GM12875 (cell line): Measurements from ENCODE around the gene MLNR.
A peak's percentile ranks its signal among the peaks of the same experiment; 100 is the strongest.

Source experiments
- H3K4me3 ChIP-seq: one replicate; pipeline ENCODE4 v1.5.1; 2011; ENCODE audit warnings: low read depth, low read length, control low read depth
- TF ChIP-seq, protein P1 (sequence below): IDR thresholded peaks from 2 replicates; pipeline ENCODE4 v1.5.1; 2011; ENCODE audit warnings: low read depth, mild to moderate bottlenecking, control low read depth, inconsistent platforms, low read length, moderate library complexity, borderline replicate concordance; ENCODE audit not compliant: insufficient read depth

MLNR gene

DNA sequence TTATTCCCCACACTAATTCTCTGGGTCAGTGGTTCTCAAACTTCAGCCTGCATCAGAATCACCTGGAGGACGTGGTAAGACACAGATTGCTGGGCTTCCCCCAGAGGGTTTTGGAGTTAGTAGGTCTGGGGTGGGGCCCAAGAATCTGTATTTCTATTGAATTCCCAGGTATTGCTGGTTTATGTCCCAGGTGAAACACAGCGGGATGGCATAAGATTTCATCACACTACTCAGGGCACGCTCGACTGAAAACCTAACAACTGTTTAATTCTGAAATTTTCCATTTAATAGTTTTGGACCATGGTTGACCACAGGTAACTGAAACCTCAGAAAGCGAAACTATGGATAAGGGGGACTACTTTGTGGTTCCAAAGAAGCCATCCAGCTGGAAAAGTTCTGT lies 6.5 kb downstream of the MLNR start:
- no peak overlapping the region for H3K4me3 ChIP-seq
- TF ChIP-seq, protein P1, sequence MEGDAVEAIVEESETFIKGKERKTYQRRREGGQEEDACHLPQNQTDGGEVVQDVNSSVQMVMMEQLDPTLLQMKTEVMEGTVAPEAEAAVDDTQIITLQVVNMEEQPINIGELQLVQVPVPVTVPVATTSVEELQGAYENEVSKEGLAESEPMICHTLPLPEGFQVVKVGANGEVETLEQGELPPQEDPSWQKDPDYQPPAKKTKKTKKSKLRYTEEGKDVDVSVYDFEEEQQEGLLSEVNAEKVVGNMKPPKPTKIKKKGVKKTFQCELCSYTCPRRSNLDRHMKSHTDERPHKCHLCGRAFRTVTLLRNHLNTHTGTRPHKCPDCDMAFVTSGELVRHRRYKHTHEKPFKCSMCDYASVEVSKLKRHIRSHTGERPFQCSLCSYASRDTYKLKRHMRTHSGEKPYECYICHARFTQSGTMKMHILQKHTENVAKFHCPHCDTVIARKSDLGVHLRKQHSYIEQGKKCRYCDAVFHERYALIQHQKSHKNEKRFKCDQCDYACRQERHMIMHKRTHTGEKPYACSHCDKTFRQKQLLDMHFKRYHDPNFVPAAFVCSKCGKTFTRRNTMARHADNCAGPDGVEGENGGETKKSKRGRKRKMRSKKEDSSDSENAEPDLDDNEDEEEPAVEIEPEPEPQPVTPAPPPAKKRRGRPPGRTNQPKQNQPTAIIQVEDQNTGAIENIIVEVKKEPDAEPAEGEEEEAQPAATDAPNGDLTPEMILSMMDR = no peak

DNA sequence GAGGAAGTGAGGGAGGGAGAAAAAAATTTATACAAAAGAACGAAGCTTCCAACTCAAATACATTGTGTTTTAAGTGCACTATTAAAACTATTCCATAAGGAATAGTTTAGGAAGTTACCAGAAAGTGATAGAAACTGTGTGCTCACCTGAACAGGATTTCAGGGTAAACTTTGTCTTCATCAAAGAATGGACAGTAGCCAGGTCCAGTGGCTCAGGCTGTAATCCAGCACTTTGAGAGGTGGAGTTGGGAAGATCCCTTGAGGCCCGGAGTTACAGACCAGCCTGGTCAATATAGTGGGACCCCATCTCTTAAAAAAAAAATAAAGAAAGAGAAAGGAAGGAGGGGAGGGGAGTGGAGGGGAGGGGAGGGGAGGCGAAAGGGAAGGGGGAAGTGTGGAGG lies 14.6 kb downstream of the MLNR start:
- TF ChIP-seq, protein P1 = no peak
- no peak overlapping the region for H3K4me3 ChIP-seq

DNA sequence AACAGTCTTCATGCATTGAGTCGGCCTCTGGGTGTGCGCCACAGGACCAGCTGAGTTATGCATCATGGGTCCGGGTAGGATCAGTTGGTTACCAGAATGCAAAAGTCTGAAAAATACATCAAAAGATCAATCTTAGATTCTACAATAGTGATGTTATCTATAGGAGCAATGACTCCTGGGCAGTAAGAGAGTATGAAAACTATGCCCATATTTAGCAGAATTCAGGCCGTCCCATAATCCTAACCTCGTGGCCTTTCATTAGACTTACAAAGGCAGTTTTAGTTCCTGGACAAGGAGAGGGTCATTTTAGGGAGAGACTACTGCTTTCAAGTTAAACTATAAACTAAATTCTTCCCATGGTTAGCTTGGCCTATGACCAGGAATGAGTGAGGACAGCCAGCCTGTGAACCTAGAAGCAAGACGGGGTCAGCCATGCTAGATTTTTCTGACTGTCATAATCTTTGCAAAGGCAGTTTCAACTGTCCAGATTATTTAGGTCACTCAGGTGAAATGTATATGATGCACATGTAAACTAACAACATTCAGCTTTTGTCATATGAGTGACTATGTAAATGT lies 15.8 kb downstream of the MLNR start:
- H3K4me3 ChIP-seq = no peak overlapping the region
- TF ChIP-seq, protein P1 = no peak

DNA sequence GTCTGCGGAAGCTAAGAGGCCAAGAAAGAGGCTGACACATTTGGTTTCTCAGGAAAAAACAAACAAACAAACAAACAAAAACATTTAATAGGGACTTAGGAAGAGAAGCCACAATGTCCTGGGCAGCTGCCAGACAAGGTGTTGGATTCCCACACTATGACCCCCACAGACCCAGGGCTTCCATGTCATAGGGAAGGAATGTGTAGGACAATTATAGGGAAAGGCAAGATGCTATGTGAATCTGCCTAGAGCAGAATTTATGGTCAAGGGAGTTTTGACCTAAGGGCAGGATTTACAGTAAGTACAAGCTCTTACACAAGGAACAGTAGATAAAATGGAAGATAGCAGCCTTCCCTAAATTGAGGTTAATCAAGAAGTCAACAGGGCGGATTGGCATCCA lies 18.5 kb downstream of the MLNR start:
- TF ChIP-seq, protein P1 = no peak
- no peak overlapping the region for H3K4me3 ChIP-seq

DNA sequence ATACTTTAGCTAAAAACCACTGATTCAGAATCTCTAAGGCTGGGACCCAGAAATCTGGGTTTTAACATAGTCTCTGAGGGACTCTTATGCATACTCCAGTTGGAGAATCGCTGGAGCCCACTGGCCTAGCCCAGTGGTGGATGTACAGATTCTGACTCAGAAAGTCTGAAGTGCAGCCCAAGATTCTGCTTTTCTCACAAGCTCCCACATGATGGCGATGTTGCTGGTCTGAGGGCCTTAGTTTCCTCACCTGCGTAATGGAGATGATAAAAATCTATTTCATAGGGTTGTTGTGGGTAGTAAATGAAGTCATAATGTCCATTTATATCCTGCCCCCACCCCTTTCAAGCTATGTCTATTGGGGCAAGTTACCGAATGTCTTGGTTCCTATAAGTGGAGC lies 19.9 kb downstream of the MLNR start:
- no peak overlapping the region for H3K4me3 ChIP-seq
- TF ChIP-seq, protein P1 = peak; percentile 56

DNA sequence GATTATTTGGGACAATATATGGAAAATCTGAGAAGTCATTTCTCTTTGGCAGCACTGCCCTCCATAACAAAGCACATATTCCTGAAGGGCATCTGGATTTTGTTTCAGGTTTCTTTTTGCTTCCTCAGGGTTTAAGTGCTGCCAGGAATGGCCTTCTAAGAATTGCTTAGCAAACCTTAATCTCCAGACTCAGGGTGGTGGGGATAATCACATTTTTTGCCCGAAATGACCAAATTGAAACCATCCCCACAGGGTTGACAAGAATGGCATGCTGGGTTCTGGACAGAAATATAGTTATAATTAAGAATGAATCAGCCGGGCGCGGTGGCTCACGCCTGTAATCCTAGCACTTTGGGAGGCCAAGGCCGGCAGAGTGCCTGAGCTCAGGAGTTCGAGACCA lies 21.2 kb downstream of the MLNR start:
- H3K4me3 ChIP-seq = no peak overlapping the region
- TF ChIP-seq, protein P1 = no peak

DNA sequence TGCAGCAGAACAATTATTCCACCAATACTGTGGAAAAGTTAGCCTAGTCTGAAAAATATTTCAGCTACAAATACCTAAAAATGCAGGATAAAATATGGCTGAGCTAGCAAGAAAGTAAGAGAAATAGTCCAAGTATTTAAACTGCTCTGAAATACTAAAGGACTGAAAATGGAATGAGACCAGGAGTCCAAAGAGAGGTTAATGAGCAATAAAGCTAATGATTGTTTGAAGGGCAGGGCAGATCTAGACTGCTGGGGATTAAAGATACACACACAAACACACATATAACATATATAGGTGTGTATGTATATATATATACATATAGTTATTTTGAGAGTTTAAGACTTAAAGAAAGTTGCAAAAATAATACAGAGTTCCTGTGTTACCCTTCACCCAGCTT lies 25.0 kb downstream of the MLNR start:
- H3K4me3 ChIP-seq = no peak overlapping the region

More for the DNA sequence above, 25.0 kb downstream of the MLNR start:
- TF ChIP-seq, protein P1 = no peak
